Measurements from ENCODE around the gene MMP17. TPM values are rescaled to one million over a fixed set of nuclear protein-coding genes. Genes with fewer than 3 reads are reported as not detected.

Gene MMP17
- total and polyA plus RNA-seq, 2 donors (not counting 1 experiment from before 2014, with no cell fraction given): 14.8 to 140 TPM

GRCh38 chr12:131861261-131862083, 33.3 kb downstream of the MMP17 start:
- no peak overlapping the region for H3K4me2 ChIP-seq (replicated peaks; ENCODE audit: low read depth, low read length, poor library complexity, severe bottlenecking)
- no peaks in the 10 kb centered on the region for H3K9me3 Mint-ChIP-seq (ENCODE audit: insufficient read depth)
- H3K9ac ChIP-seq (ENCODE audit: low read length): no peak overlapping the region
- ChIA-PET CTCF (no interaction called here), POLR2A (no interaction called here)
- DNase-seq: no peak
- no peak overlapping the region for H3K27ac Mint-ChIP-seq
- H3K79me2 ChIP-seq (ENCODE audit: control insufficient read depth, insufficient read depth, low read length): no peaks in the 10 kb centered on the region
- no peaks in the 10 kb centered on the region for H3K4me1 ChIP-seq (ENCODE audit: control insufficient read depth in 2 of 2, insufficient read depth in 2 of 2, low read length in 2 of 2)
- H3K27me3 ChIP-seq (replicated peaks in 1 of 4; ENCODE audit: control extremely low read depth in 1 of 4, control insufficient read depth in 3 of 4, insufficient read depth in 4 of 4, low read length in 3 of 4): peaks cover 0 to 11% (median 0%) of the 10 kb centered on the region in 4 experiments
- peaks cover 10% of the 10 kb centered on the region for H3K27me3 Mint-ChIP-seq
- intact Hi-C loops (cut with micrococcal nuclease): no loop called here
- no peak overlapping the region for H3K4me3 Mint-ChIP-seq
- no peaks in the 10 kb centered on the region for H3K4me1 Mint-ChIP-seq
- H3K36me3 ChIP-seq (replicated peaks in 1 of 2; ENCODE audit: control extremely low read depth in 1 of 2, control insufficient read depth in 1 of 2, extremely low read depth in 1 of 2, insufficient read depth in 2 of 2, low read length in 1 of 2): no peaks in the 10 kb centered on the region
- peaks cover 0 to 5% (median 0%) of the 10 kb centered on the region in 3 donors for H3K9me3 ChIP-seq (ENCODE audit: control extremely low read depth in 1 of 3, control insufficient read depth in 2 of 3, insufficient read depth in 1 of 3, low read length in 2 of 3)
- H3K4me3 ChIP-seq (ENCODE audit: control extremely low read depth in 1 of 5, extremely low read depth in 1 of 5, insufficient read depth in 1 of 5, low read depth in 2 of 5, low read length in 4 of 5): no peak overlapping the region
- no peaks in the 10 kb centered on the region for H4K20me1 ChIP-seq (ENCODE audit: control insufficient read depth, insufficient read depth, low read length, poor library complexity, severe bottlenecking)
- 92% methylated on average over 12 of the region's 12 CpGs for WGBS (ENCODE audit: insufficient coverage)
- no peak for ATAC-seq (ENCODE audit: low read depth)
- no peak overlapping the region for H3K27ac ChIP-seq (ENCODE audit: low read length in 2 of 2)
- TF ChIP-seq EZH2 (IDR thresholded peaks at IDR 0.05; ENCODE audit: borderline replicate concordance, insufficient read depth, low read depth, low read length, poor library complexity, severe bottlenecking) (no peak), CTCF (IDR thresholded peaks at IDR 0.05) (no peak)
- no peak overlapping the region for H2AFZ ChIP-seq (ENCODE audit: insufficient read depth, low read depth, low read length, poor library complexity, severe bottlenecking)

- Histone ChIP-seq H3K4me3 (ENCODE audit: control extremely low read depth in 1 of 5, extremely low read depth in 1 of 5, insufficient read depth in 1 of 5, low read depth in 2 of 5, low read length in 4 of 5) (no peak overlapping the region), H3K79me2 (ENCODE audit: control insufficient read depth, insufficient read depth, low read length) (no peaks in the 10 kb centered on the region), H3K27me3 (replicated peaks in 1 of 4; ENCODE audit: control extremely low read depth in 1 of 4, control insufficient read depth in 3 of 4, insufficient read depth in 4 of 4, low read length in 3 of 4) (peaks cover 0 to 11% (median 0%) of the 10 kb centered on the region in 4 experiments), H3K4me2 (replicated peaks; ENCODE audit: low read depth, low read length, poor library complexity, severe bottlenecking) (no peak overlapping the region), H2AFZ (ENCODE audit: insufficient read depth, low read depth, low read length, poor library complexity, severe bottlenecking) (no peak overlapping the region), H3K9ac (ENCODE audit: low read length) (no peak overlapping the region), H3K4me1 (ENCODE audit: control insufficient read depth in 2 of 2, insufficient read depth in 2 of 2, low read length in 2 of 2) (no peaks in the 10 kb centered on the region), H3K9me3 (ENCODE audit: control extremely low read depth in 1 of 3, control insufficient read depth in 2 of 3, insufficient read depth in 1 of 3, low read length in 2 of 3) (peaks cover 0 to 5% (median 0%) of the 10 kb centered on the region in 3 donors), H4K20me1 (ENCODE audit: control insufficient read depth, insufficient read depth, low read length, poor library complexity, severe bottlenecking) (no peaks in the 10 kb centered on the region), H3K36me3 (replicated peaks in 1 of 2; ENCODE audit: control extremely low read depth in 1 of 2, control insufficient read depth in 1 of 2, extremely low read depth in 1 of 2, insufficient read depth in 2 of 2, low read length in 1 of 2) (no peaks in the 10 kb centered on the region), H3K27ac (ENCODE audit: low read length in 2 of 2) (no peak overlapping the region)
- CTCF ChIA-PET: no interaction called here
- intact Hi-C loops (cut with micrococcal nuclease): no loop called here
- ATAC-seq (ENCODE audit: low read depth): no peak
- POLR2A ChIA-PET: no interaction called here
- Mint-ChIP-seq H3K27me3 (peaks cover 9% of the 10 kb centered on the region), H3K4me1 (no peaks in the 10 kb centered on the region), H3K4me3 (no peak overlapping the region), H3K9me3 (ENCODE audit: insufficient read depth) (no peaks in the 10 kb centered on the region), H3K27ac (no peak overlapping the region)
- 38% methylated on average over 2 of the region's 4 CpGs for WGBS (ENCODE audit: insufficient coverage)
- DNase-seq: no peak
- TF ChIP-seq CTCF (IDR thresholded peaks at IDR 0.05) (no peak), EZH2 (IDR thresholded peaks at IDR 0.05; ENCODE audit: borderline replicate concordance, insufficient read depth, low read depth, low read length, poor library complexity, severe bottlenecking) (no peak)
Measured at GRCh38 chr12:131862084-131862441, 33.9 kb downstream of the MMP17 start.
